ENCODE data around the gene HECW1.

DNA sequence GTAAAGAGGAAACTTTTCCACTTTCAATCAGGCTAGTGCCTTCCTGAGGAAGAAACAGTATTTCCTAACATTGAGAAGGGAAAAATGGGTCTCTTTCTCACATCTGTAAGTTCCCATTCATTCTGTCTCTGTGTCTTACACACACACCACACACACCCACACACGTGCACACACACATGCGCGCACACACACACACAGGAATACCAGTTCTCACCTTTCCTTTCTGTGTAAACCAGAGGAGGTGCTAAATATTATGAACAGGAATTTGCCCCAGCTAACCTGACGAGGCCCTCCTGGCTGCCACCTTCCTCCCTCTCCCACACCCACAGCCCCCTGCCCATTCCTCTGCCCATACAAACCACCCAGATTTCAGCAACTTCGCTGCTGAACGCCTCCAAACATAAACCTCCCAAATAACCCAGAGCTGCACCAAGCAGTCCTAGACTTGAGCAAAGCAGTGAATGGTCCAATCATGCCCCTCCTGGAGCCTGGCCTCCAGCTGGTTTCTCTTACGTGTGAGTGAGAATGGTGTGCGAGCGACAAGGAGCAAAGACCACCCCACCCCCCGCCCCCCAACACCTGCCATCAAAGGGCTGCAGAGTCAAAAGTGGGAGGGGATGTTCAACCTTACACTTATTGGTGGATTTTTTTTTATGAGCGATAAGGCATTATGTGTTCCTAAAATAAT lies 190.5 kb downstream of the HECW1 start:
- TF ChIP-seq, protein P1, sequence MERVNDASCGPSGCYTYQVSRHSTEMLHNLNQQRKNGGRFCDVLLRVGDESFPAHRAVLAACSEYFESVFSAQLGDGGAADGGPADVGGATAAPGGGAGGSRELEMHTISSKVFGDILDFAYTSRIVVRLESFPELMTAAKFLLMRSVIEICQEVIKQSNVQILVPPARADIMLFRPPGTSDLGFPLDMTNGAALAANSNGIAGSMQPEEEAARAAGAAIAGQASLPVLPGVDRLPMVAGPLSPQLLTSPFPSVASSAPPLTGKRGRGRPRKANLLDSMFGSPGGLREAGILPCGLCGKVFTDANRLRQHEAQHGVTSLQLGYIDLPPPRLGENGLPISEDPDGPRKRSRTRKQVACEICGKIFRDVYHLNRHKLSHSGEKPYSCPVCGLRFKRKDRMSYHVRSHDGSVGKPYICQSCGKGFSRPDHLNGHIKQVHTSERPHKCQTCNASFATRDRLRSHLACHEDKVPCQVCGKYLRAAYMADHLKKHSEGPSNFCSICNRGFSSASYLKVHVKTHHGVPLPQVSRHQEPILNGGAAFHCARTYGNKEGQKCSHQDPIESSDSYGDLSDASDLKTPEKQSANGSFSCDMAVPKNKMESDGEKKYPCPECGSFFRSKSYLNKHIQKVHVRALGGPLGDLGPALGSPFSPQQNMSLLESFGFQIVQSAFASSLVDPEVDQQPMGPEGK (CRISPR knock-in tag; IDR thresholded peaks at IDR 0.05; ENCODE audit: borderline replicate concordance): no peak
- TF ChIP-seq, protein P2, sequence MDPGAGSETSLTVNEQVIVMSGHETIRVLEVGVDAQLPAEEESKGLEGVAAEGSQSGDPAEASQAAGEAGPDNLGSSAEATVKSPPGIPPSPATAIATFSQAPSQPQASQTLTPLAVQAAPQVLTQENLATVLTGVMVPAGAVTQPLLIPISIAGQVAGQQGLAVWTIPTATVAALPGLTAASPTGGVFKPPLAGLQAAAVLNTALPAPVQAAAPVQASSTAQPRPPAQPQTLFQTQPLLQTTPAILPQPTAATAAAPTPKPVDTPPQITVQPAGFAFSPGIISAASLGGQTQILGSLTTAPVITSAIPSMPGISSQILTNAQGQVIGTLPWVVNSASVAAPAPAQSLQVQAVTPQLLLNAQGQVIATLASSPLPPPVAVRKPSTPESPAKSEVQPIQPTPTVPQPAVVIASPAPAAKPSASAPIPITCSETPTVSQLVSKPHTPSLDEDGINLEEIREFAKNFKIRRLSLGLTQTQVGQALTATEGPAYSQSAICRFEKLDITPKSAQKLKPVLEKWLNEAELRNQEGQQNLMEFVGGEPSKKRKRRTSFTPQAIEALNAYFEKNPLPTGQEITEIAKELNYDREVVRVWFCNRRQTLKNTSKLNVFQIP (CRISPR knock-in tag; IDR thresholded peaks at IDR 0.05; ENCODE audit: borderline replicate concordance, low read depth): no peak
- TF ChIP-seq OSR1 (CRISPR knock-in tag; IDR thresholded peaks at IDR 0.05) (no peak), RARB (CRISPR knock-in tag; IDR thresholded peaks at IDR 0.05) (no peak), PPARA (CRISPR knock-in tag; IDR thresholded peaks at IDR 0.05; ENCODE audit: borderline replicate concordance) (no peak), TOX (CRISPR knock-in tag; IDR thresholded peaks at IDR 0.05; ENCODE audit: borderline replicate concordance) (no peak), ISL1 (CRISPR knock-in tag; IDR thresholded peaks at IDR 0.05) (no peak), ZC3H10 (CRISPR knock-in tag; IDR thresholded peaks at IDR 0.05) (no peak), CSDC2 (CRISPR knock-in tag; IDR thresholded peaks at IDR 0.05) (no peak), SNAI2 (CRISPR knock-in tag; IDR thresholded peaks at IDR 0.05) (no peak), CREB5 (CRISPR knock-in tag; IDR thresholded peaks at IDR 0.05; ENCODE audit: low read depth) (no peak), ARNTL (CRISPR knock-in tag; IDR thresholded peaks at IDR 0.05; ENCODE audit: borderline replicate concordance, low read depth) (no peak), TSHZ2 (CRISPR knock-in tag; IDR thresholded peaks at IDR 0.05) (no peak), ZNF70 (CRISPR knock-in tag; IDR thresholded peaks at IDR 0.05) (no peak)

All from SK-N-SH treated with all-trans-retinoic acid at 6 μM for 48 hours (cell line).